ENCODE data around the gene PEX7.

- TF ChIP-seq CTCF (IDR thresholded peaks at IDR 0.05) (no peak), POLR2A (IDR thresholded peaks at IDR 0.05) (no peak)
Observed at GRCh38 chr6:136926383-136926782, 104.0 kb downstream of the PEX7 start.

Measured in uterus (tissue), 2 donors.